Body of pancreas (tissue), 4 donors: ENCODE data around the gene PPP1CA. TPM values are rescaled to one million over a fixed set of nuclear protein-coding genes. Genes with fewer than 3 reads are reported as not detected.
A peak's percentile ranks its signal among the peaks of the same experiment; 100 is the strongest.

Experiments used
- ATAC-seq: fragments of 150-250 bp; one replicate; pipeline ENCODE4 v1.9.1; 2016
- DNase-seq, 4 donors: peaks; one replicate each; pipeline ENCODE4 v3.0.0-alpha.2; 2019
- H3K27ac ChIP-seq, 4 donors: fragments of 200-600 bp; sonication (generic); 1 replicate in 3 of 4; 2 replicates in 1 of 4; pipeline versions ENCODE4 v1.5.1 to v1.6.1; 2016 to 2019; ENCODE audit warnings: mild to moderate bottlenecking in 1 of 4, mixed read lengths in 1 of 4, moderate library complexity in 1 of 4
- H3K27me3 ChIP-seq, 2 donors: fragments of 200-600 bp; sonication (generic); one replicate each; pipeline ENCODE4 v1.6.0; 2016; ENCODE audit warnings: mild to moderate bottlenecking in 1 of 2
- H3K36me3 ChIP-seq, 2 donors: fragments of 200-600 bp; sonication (generic); replicated peaks in 1 of 2; 2 replicates each; pipeline ENCODE4 v1.5.1; 2016; ENCODE audit warnings: low read depth in 2 of 2; ENCODE audit not compliant: insufficient read depth in 1 of 2
- H3K4me1 ChIP-seq: fragments of 200-600 bp; sonication (generic); one replicate; pipeline ENCODE4 v1.6.0; 2016
- H3K4me3 ChIP-seq, 2 donors: fragments of 200-600 bp; sonication (generic); 1 replicate in 1 of 2; 2 replicates in 1 of 2; pipeline ENCODE4 v1.5.1; 2016 to 2019
- H3K9me3 ChIP-seq, 3 donors: fragments of 200-600 bp; sonication (generic); 1 replicate in 2 of 3; 2 replicates in 1 of 3; pipeline ENCODE4 v1.5.1; 2016
- POLR2A ChIP-seq, 3 donors: fragments of 450-650 bp; IDR thresholded peaks; one replicate each; pipeline ENCODE4 v1.6.1; 2016; ENCODE audit warnings: antibody characterized with exemption in 3 of 3, mild to moderate bottlenecking in 2 of 3
- WGBS, 2 donors: methylation state at CpG; one replicate each; pipeline ENCODE4 v1.1.5; 2017; 5-methylcytosine and 5-hydroxymethylcytosine counted together
- intact Hi-C: fragments of 100-400 bp; cut with DNase I; formaldehyde crosslinking; loops from one replicate; pipeline ENCODE4 v1.15.1; 2023
- total RNA-seq, 2 donors: library from RNA; depleted of rRNA; stranded (reverse); fragments of >200 nt; gene quantifications; one replicate each; pipeline ENCODE4 v1.1.0, GENCODE V29; 2016
- TF ChIP-seq, protein P1 (sequence below), 7 experiments: fragments of 450-650 bp in 4 of 7; fragments of 200-600 bp in 3 of 7; sonication (generic) in 3 of 7; IDR thresholded peaks; one replicate each; pipeline ENCODE4 v1.5.1; 2016 to 2019; ENCODE audit warnings: antibody characterized with exemption in 7 of 7

The PPP1CA gene
- total RNA-seq, 2 donors from 2014 or later = 81.1 to 104 TPM

DNA sequence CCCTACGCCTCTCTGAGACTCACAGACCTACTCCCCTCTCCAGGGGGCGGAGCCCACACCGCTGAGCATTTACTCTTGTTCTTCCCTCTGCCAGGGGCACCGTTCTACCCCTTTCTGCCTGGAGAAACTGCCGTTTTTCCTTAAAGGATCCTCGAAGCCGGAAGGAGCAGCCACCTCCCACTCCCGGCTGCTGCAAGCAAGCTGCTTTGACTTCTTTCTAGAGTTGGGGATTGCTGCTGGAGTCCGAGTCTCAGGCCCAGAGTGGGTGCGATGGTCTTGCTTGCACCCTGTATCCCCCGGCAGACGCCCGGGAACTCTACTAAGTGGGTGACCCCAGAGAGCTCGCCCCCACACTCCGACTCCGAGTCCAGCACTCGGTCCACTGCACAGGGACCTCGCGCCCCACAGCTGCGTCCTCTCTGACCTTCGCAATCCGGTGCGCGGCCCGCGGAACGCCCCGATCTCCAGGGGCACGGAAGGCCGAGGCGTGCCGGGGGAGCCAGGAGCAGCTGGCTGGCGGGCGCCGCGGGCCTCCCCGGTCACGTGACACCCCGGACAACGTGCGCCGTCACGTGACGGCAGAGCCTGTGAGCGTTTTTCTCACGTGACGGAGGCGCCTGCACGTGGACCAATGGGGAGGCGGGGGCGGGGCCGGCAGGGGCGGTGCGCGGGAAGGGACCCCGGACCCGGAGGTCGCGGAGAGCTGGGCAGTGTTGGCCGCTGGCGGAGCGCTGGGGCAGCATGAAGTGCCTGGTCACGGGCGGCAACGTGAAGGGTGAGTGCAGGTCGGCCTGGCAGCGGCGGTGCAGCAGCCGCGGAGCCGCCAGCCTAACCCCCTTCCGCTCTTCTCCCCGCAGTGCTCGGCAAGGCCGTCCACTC, 10.1 kb downstream of the PPP1CA start, which contains the start of gene RAD9A:
RAD9A (plus strand) TSS at position 683 of the 879 bp plus-strand sequence; CDS start at position 742, 59 bp downstream.
- WGBS, 2 donors = 0% methylated on average over 12 to 75 of the region's 75 CpGs
- H3K36me3 ChIP-seq = no peaks in the 10 kb centered on the region
- intact Hi-C loops = no loop called here
- peak within 1 kb of the TSS; percentile 93 to 94 for H3K4me3 ChIP-seq
- H3K27ac ChIP-seq = peak within 1 kb of the TSS; percentile 72 to 89 (median 82)
- TF ChIP-seq, protein P1, sequence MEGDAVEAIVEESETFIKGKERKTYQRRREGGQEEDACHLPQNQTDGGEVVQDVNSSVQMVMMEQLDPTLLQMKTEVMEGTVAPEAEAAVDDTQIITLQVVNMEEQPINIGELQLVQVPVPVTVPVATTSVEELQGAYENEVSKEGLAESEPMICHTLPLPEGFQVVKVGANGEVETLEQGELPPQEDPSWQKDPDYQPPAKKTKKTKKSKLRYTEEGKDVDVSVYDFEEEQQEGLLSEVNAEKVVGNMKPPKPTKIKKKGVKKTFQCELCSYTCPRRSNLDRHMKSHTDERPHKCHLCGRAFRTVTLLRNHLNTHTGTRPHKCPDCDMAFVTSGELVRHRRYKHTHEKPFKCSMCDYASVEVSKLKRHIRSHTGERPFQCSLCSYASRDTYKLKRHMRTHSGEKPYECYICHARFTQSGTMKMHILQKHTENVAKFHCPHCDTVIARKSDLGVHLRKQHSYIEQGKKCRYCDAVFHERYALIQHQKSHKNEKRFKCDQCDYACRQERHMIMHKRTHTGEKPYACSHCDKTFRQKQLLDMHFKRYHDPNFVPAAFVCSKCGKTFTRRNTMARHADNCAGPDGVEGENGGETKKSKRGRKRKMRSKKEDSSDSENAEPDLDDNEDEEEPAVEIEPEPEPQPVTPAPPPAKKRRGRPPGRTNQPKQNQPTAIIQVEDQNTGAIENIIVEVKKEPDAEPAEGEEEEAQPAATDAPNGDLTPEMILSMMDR (IDR thresholded peaks at IDR 0.05) = peak in 1 of 7 experiments; percentile 27
- TF ChIP-seq POLR2A (IDR thresholded peaks at IDR 0.05) = peak; percentile 44 to 76 (median 74)
- peak; percentile 95 to 98 (median 96) for DNase-seq
- H3K9me3 ChIP-seq = no peaks in the 10 kb centered on the region
- no peaks in the 10 kb centered on the region for H3K27me3 ChIP-seq
- peak; percentile 78 for ATAC-seq
- peaks cover 23% of the 10 kb centered on the region for H3K4me1 ChIP-seq

DNA sequence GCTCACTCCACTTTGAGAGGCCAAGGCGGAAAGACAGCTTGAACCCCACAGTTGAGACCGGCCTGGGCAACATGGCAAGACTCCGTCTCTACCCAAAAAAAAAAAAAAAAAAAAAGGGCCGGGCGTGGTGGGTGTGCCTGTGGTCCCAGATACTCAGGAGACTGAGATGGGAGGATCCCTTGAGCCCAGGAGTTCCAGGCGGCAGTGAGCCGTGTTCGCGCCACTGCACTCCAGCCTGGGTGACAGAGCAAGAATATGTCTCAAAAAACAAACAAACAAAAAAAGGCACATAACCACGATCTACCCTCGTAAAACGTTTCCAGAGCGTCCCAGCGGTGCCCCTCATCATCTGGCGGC, 10.7 kb downstream of the PPP1CA start:
- H3K4me3 ChIP-seq = peak overlapping the region; percentile 93 to 94
- H3K4me1 ChIP-seq = peaks cover 23% of the 10 kb centered on the region
- intact Hi-C loops = no loop called here
- no peaks in the 10 kb centered on the region for H3K9me3 ChIP-seq
- no peak for TF ChIP-seq POLR2A (IDR thresholded peaks at IDR 0.05)
- TF ChIP-seq, protein P1 (IDR thresholded peaks at IDR 0.05) = no peak
- 11% methylated on average over 14 to 15 of the region's 15 CpGs for whole genome bisulfite sequencing, 2 donors
- H3K27ac ChIP-seq = peak overlapping the region in 3 of 4 donors; percentile 76 to 89 (median 87)
- H3K36me3 ChIP-seq = no peaks in the 10 kb centered on the region
- H3K27me3 ChIP-seq = no peaks in the 10 kb centered on the region
- DNase-seq = no peak
- ATAC-seq = no peak

DNA sequence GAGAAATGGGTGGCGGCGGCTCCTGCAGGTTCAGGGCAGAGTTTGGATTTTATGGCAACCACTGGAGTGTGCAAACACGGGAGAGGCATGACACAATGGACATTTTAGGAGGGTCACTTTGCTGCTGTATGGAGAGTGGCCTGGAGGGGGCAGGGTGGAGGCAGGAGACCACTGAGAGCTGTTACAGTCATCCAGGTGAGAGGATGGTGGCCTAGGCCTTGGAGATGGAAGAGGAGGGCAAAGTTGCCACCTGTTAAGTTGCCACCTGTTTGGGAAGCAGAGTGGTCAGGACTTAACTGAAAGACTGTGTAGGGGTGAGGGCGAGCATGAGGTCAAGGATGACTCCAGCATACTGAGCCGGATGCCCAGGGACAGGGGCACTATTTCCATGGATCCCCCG, 12.2 kb downstream of the PPP1CA start:
- H3K4me3 ChIP-seq = no peak overlapping the region
- H3K27ac ChIP-seq = no peak overlapping the region
- intact Hi-C loops = loop anchor here (5.0 kb wide), 1 partner anchor 127 kb away; no protein-coding TSS in a partner anchor
- TF ChIP-seq, protein P1 (IDR thresholded peaks at IDR 0.05) = peak in 6 of 7 experiments; percentile 36 to 62 (median 54)
- TF ChIP-seq POLR2A (IDR thresholded peaks at IDR 0.05) = no peak
- WGBS, 2 donors = 58 to 59% methylated on average over 6 of the region's 6 CpGs
- H3K9me3 ChIP-seq = no peaks in the 10 kb centered on the region
- no peaks in the 10 kb centered on the region for H3K27me3 ChIP-seq
- H3K4me1 ChIP-seq = peaks cover 23% of the 10 kb centered on the region
- no peaks in the 10 kb centered on the region for H3K36me3 ChIP-seq
- no peak for ATAC-seq
- DNase-seq = peak; percentile 56 to 73 (median 60)

DNA sequence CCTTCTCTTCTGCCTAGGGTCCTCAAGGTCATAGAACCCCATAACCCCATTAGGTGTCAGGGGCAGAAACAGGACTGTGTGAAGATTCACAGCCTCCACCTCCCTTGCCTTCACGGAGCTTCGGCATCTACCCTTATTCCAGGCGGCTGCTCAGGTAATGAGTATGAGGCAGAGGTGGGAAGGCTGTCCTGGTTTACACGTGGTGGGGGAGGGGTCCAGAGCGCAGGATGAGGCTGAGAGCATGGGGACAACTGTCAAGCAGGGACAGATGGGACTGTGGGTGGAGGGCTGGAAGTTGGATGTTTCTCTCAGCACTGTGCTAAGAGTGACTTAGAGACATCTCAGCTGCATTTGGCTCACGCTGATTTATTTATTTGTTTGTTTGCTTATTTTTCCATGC, 14.1 kb downstream of the PPP1CA start:
- WGBS, 2 donors = 60 to 63% methylated on average over 6 of the region's 6 CpGs
- Histone ChIP-seq H3K9me3 (no peaks in the 10 kb centered on the region), H3K4me1 (peaks cover 15% of the 10 kb centered on the region), H3K27me3 (no peaks in the 10 kb centered on the region), H3K4me3 (no peak overlapping the region), H3K36me3 (no peaks in the 10 kb centered on the region), H3K27ac (no peak overlapping the region)
- TF ChIP-seq, protein P1 (IDR thresholded peaks at IDR 0.05) = no peak
- TF ChIP-seq POLR2A (IDR thresholded peaks at IDR 0.05) = no peak
- DNase-seq (no peak), ATAC-seq (no peak)
- intact Hi-C loops = loop anchor here (5.0 kb wide), 1 partner anchor 125 kb away; no protein-coding TSS in a partner anchor
